A673 (cell line): ENCODE data around the gene YDJC.

Experiments used
- CTCF ChIP-seq: fragments of 300-800, 200-600 bp; sonication (generic); conservative IDR thresholded peaks from 2 replicates; pipeline ENCODE4 v1.5.1; 2017; ENCODE audit warnings: low read depth, mild to moderate bottlenecking, antibody characterized with exemption, low read length, moderate library complexity, mixed read lengths
- EZH2 ChIP-seq: fragments of 200-600 bp; sonication (generic); IDR thresholded peaks from 2 replicates; pipeline ENCODE4 v1.6.1; 2017; ENCODE audit warnings: borderline replicate concordance, low read depth, mild to moderate bottlenecking, mixed read lengths, antibody characterized with exemption, low read length; ENCODE audit not compliant: poor library complexity, severe bottlenecking

GRCh38 chr22:21582801-21583740, 46.8 kb downstream of the YDJC start:
- TF ChIP-seq CTCF (no peak), EZH2 (no peak)
